Measurements from ENCODE around the gene VEGFA.

VEGFA gene

GRCh38 chr6:43801495-43802181, 31.6 kb downstream of the VEGFA start:
- Histone ChIP-seq H3K36me3 (ENCODE audit: insufficient read depth, low read length) (no peaks in the 10 kb centered on the region), H3K9ac (ENCODE audit: low read depth, low read length) (no peak overlapping the region), H3K9me3 (ENCODE audit: control insufficient read depth, insufficient read depth, low read length) (no peaks in the 10 kb centered on the region), H3K4me1 (ENCODE audit: insufficient read depth, low read length) (peaks cover 9% of the 10 kb centered on the region; the same call in 1 of the 2 replicates)

- Histone ChIP-seq H3K9me3 (ENCODE audit: control insufficient read depth, insufficient read depth, low read length) (no peaks in the 10 kb centered on the region), H3K36me3 (ENCODE audit: insufficient read depth, low read length) (no peaks in the 10 kb centered on the region), H3K4me1 (ENCODE audit: insufficient read depth, low read length) (peaks cover 9% of the 10 kb centered on the region; the same call in 1 of the 2 replicates), H3K9ac (ENCODE audit: low read depth, low read length) (no peak overlapping the region)
These were observed 33.2 kb downstream of the VEGFA start for GRCh38 chr6:43803055-43803782.

- Histone ChIP-seq H3K4me1 (ENCODE audit: insufficient read depth, low read length) (peaks cover 3% of the 10 kb centered on the region; the same call in 1 of the 2 replicates), H3K36me3 (ENCODE audit: insufficient read depth, low read length) (no peaks in the 10 kb centered on the region), H3K9ac (ENCODE audit: low read depth, low read length) (no peak overlapping the region), H3K9me3 (ENCODE audit: control insufficient read depth, insufficient read depth, low read length) (no peaks in the 10 kb centered on the region)
These were observed 34.0 kb downstream of the VEGFA start for GRCh38 chr6:43803783-43804549.

GRCh38 chr6:43804550-43805223, 34.7 kb downstream of the VEGFA start:
- Histone ChIP-seq H3K4me1 (ENCODE audit: insufficient read depth, low read length) (no peaks in the 10 kb centered on the region; the same call in 1 of the 2 replicates), H3K9ac (ENCODE audit: low read depth, low read length) (no peak overlapping the region), H3K36me3 (ENCODE audit: insufficient read depth, low read length) (no peaks in the 10 kb centered on the region), H3K9me3 (ENCODE audit: control insufficient read depth, insufficient read depth, low read length) (no peaks in the 10 kb centered on the region)

GRCh38 chr6:43805699-43806042, 35.7 kb downstream of the VEGFA start:
- H3K36me3 ChIP-seq (ENCODE audit: insufficient read depth, low read length) = no peaks in the 10 kb centered on the region
- no peak overlapping the region for H3K9ac ChIP-seq (ENCODE audit: low read depth, low read length)
- no peaks in the 10 kb centered on the region for H3K9me3 ChIP-seq (ENCODE audit: control insufficient read depth, insufficient read depth, low read length)
- no peaks in the 10 kb centered on the region; the same call in 1 of the 2 replicates for H3K4me1 ChIP-seq (ENCODE audit: insufficient read depth, low read length)

- Histone ChIP-seq H3K9me3 (ENCODE audit: control insufficient read depth, insufficient read depth, low read length) (no peaks in the 10 kb centered on the region), H3K4me1 (ENCODE audit: insufficient read depth, low read length) (no peaks in the 10 kb centered on the region; the same call in 1 of the 2 replicates), H3K9ac (ENCODE audit: low read depth, low read length) (no peak overlapping the region), H3K36me3 (ENCODE audit: insufficient read depth, low read length) (no peaks in the 10 kb centered on the region)
These were observed 36.2 kb downstream of the VEGFA start for GRCh38 chr6:43806043-43806757.

GRCh38 chr6:43806758-43807227, 36.8 kb downstream of the VEGFA start:
- Histone ChIP-seq H3K9ac (ENCODE audit: low read depth, low read length) (no peak overlapping the region), H3K36me3 (ENCODE audit: insufficient read depth, low read length) (no peaks in the 10 kb centered on the region), H3K9me3 (ENCODE audit: control insufficient read depth, insufficient read depth, low read length) (no peaks in the 10 kb centered on the region), H3K4me1 (ENCODE audit: insufficient read depth, low read length) (no peaks in the 10 kb centered on the region; the same call in 1 of the 2 replicates)

GRCh38 chr6:43807228-43808061, 37.4 kb downstream of the VEGFA start:
- Histone ChIP-seq H3K9me3 (ENCODE audit: control insufficient read depth, insufficient read depth, low read length) (no peaks in the 10 kb centered on the region), H3K36me3 (ENCODE audit: insufficient read depth, low read length) (no peaks in the 10 kb centered on the region), H3K4me1 (ENCODE audit: insufficient read depth, low read length) (no peaks in the 10 kb centered on the region; the same call in 1 of the 2 replicates), H3K9ac (ENCODE audit: low read depth, low read length) (no peak overlapping the region)

- H3K36me3 ChIP-seq (ENCODE audit: insufficient read depth, low read length) = no peaks in the 10 kb centered on the region
- H3K9me3 ChIP-seq (ENCODE audit: control insufficient read depth, insufficient read depth, low read length) = no peaks in the 10 kb centered on the region
- H3K4me1 ChIP-seq (ENCODE audit: insufficient read depth, low read length) = no peaks in the 10 kb centered on the region; the same call in 1 of the 2 replicates
- no peak overlapping the region for H3K9ac ChIP-seq (ENCODE audit: low read depth, low read length)
These were observed 38.4 kb downstream of the VEGFA start for GRCh38 chr6:43808412-43808811.

- no peaks in the 10 kb centered on the region; the same call in 1 of the 2 replicates for H3K4me1 ChIP-seq (ENCODE audit: insufficient read depth, low read length)
- no peaks in the 10 kb centered on the region for H3K9me3 ChIP-seq (ENCODE audit: control insufficient read depth, insufficient read depth, low read length)
- no peak overlapping the region for H3K9ac ChIP-seq (ENCODE audit: low read depth, low read length)
- no peaks in the 10 kb centered on the region for H3K36me3 ChIP-seq (ENCODE audit: insufficient read depth, low read length)
These were observed 39.6 kb downstream of the VEGFA start for GRCh38 chr6:43809417-43810305.

- Histone ChIP-seq H3K4me1 (ENCODE audit: insufficient read depth, low read length) (no peaks in the 10 kb centered on the region; the same call in 1 of the 2 replicates), H3K36me3 (ENCODE audit: insufficient read depth, low read length) (no peaks in the 10 kb centered on the region), H3K9ac (ENCODE audit: low read depth, low read length) (no peak overlapping the region), H3K9me3 (ENCODE audit: control insufficient read depth, insufficient read depth, low read length) (no peaks in the 10 kb centered on the region)
These were observed 41.1 kb downstream of the VEGFA start for GRCh38 chr6:43810965-43811732.

GRCh38 chr6:43811733-43812099, 41.7 kb downstream of the VEGFA start:
- no peaks in the 10 kb centered on the region for H3K9me3 ChIP-seq (ENCODE audit: control insufficient read depth, insufficient read depth, low read length)
- no peak overlapping the region for H3K9ac ChIP-seq (ENCODE audit: low read depth, low read length)
- H3K36me3 ChIP-seq (ENCODE audit: insufficient read depth, low read length) = no peaks in the 10 kb centered on the region
- no peaks in the 10 kb centered on the region; the same call in 1 of the 2 replicates for H3K4me1 ChIP-seq (ENCODE audit: insufficient read depth, low read length)
